Measurements from ENCODE around the gene TICRR. TPM values are rescaled to one million over a fixed set of nuclear protein-coding genes. Genes with fewer than 3 reads are reported as not detected.
A peak's percentile ranks its signal among the peaks of the same experiment; 100 is the strongest.

Gene TICRR
- total RNA-seq, 1 experiment from 2014 or later: 12.0 TPM

- peak; percentile 57 for DNase-seq (ENCODE audit: low read depth)
These were observed 79.9 kb downstream of the TICRR start, which contains the start of gene KIF7 for GRCh38 chr15:89654847-89655805. KIF7 (minus strand) TSS chr15:89655467; CDS start chr15:89652930, 2,537 bp downstream.

- DNase-seq (ENCODE audit: low read depth): peak; percentile 78
These were observed 81.0 kb downstream of the TICRR start for GRCh38 chr15:89656116-89656815.

- no peak for DNase-seq (ENCODE audit: low read depth)
These were observed 82.5 kb downstream of the TICRR start for GRCh38 chr15:89657686-89658200.

GRCh38 chr15:89659295-89659694 lies 84.0 kb downstream of the TICRR start:
- DNase-seq (ENCODE audit: low read depth): no peak

GRCh38 chr15:89660556-89660955 lies 85.3 kb downstream of the TICRR start:
- DNase-seq (ENCODE audit: low read depth): no peak

- DNase-seq (ENCODE audit: low read depth): peak; percentile 95
These were observed 87.8 kb downstream of the TICRR start for GRCh38 chr15:89662893-89663626.

GRCh38 chr15:89664441-89665350 lies 89.4 kb downstream of the TICRR start:
- no peak for DNase-seq (ENCODE audit: low read depth)

GRCh38 chr15:89665449-89666181 lies 90.3 kb downstream of the TICRR start:
- peak; percentile 34 for DNase-seq (ENCODE audit: low read depth)

GRCh38 chr15:89666184-89666857 lies 91.1 kb downstream of the TICRR start:
- no peak for DNase-seq (ENCODE audit: low read depth)

GRCh38 chr15:89666858-89667705 lies 91.8 kb downstream of the TICRR start:
- no peak for DNase-seq (ENCODE audit: low read depth)

- no peak for DNase-seq (ENCODE audit: low read depth)
These were observed 92.4 kb downstream of the TICRR start for GRCh38 chr15:89667706-89667960.

- no peak for DNase-seq (ENCODE audit: low read depth)
These were observed 92.9 kb downstream of the TICRR start for GRCh38 chr15:89668171-89668570.

- DNase-seq (ENCODE audit: low read depth): no peak
These were observed 94.1 kb downstream of the TICRR start for GRCh38 chr15:89669309-89669865.

GRCh38 chr15:89669941-89670340 lies 94.7 kb downstream of the TICRR start:
- no peak for DNase-seq (ENCODE audit: low read depth)

GRCh38 chr15:89670971-89671560 lies 95.8 kb downstream of the TICRR start:
- no peak for DNase-seq (ENCODE audit: low read depth)

- no peak for DNase-seq (ENCODE audit: low read depth)
These were observed 96.4 kb downstream of the TICRR start for GRCh38 chr15:89671687-89672086.

GRCh38 chr15:89672221-89673164 lies 97.2 kb downstream of the TICRR start:
- no peak for DNase-seq (ENCODE audit: low read depth)

All from M059J (cell line).